ENCODE data around the gene NHSL2. TPM values are rescaled to one million over a fixed set of nuclear protein-coding genes. Genes with fewer than 3 reads are reported as not detected.

The NHSL2 gene
- polyA plus RNA-seq, 3 donors, result 8.6 to 10.1 (median 9.5) TPM

- DNase-seq, result no peak
Observed at GRCh38 chrX:72071213-72071612, 160.6 kb downstream of the NHSL2 start.

- DNase-seq, result no peak
Observed at GRCh38 chrX:72073633-72074032, 163.0 kb downstream of the NHSL2 start.

GRCh38 chrX:72078411-72078810 lies 167.8 kb downstream of the NHSL2 start:
- no peak for DNase-seq

GRCh38 chrX:72079607-72080006 lies 169.0 kb downstream of the NHSL2 start:
- no peak for DNase-seq

- DNase-seq, result no peak
Observed at GRCh38 chrX:72080150-72080549, 169.5 kb downstream of the NHSL2 start.

- no peak for DNase-seq
Observed at GRCh38 chrX:72080800-72081199, 170.2 kb downstream of the NHSL2 start.

- DNase-seq, result no peak
Observed at GRCh38 chrX:72081605-72082320, 171.1 kb downstream of the NHSL2 start.

- no peak for DNase-seq
Observed at GRCh38 chrX:72083291-72083690, 172.6 kb downstream of the NHSL2 start.

GRCh38 chrX:72084114-72084513 lies 173.5 kb downstream of the NHSL2 start:
- no peak for DNase-seq

GRCh38 chrX:72086995-72087394 lies 176.3 kb downstream of the NHSL2 start:
- no peak for DNase-seq

- no peak for DNase-seq
Observed at GRCh38 chrX:72088761-72089160, 178.1 kb downstream of the NHSL2 start.

GRCh38 chrX:72089254-72089653 lies 178.6 kb downstream of the NHSL2 start:
- DNase-seq, result no peak

GRCh38 chrX:72094894-72095293 lies 184.2 kb downstream of the NHSL2 start:
- DNase-seq, result no peak

- DNase-seq, result no peak
Observed at GRCh38 chrX:72095370-72095769, 184.7 kb downstream of the NHSL2 start.

- no peak for DNase-seq
Observed at GRCh38 chrX:72097098-72097497, 186.5 kb downstream of the NHSL2 start.

GRCh38 chrX:72100051-72100755 lies 189.6 kb downstream of the NHSL2 start:
- DNase-seq, result no peak

- DNase-seq, result no peak
Observed at GRCh38 chrX:72100824-72101351, 190.2 kb downstream of the NHSL2 start.

GRCh38 chrX:72101597-72102037 lies 191.0 kb downstream of the NHSL2 start:
- DNase-seq, result no peak

GRCh38 chrX:72102126-72102525 lies 191.5 kb downstream of the NHSL2 start:
- DNase-seq, result no peak

GRCh38 chrX:72102760-72103159 lies 192.1 kb downstream of the NHSL2 start:
- DNase-seq, result no peak

GRCh38 chrX:72105436-72105835 lies 194.8 kb downstream of the NHSL2 start:
- DNase-seq, result no peak

- DNase-seq, result no peak
Observed at GRCh38 chrX:72107320-72107719, 196.7 kb downstream of the NHSL2 start.
